ENCODE results near the gene F10. TPM values are rescaled to one million over a fixed set of nuclear protein-coding genes. Genes with fewer than 3 reads are reported as not detected.

F10 gene
- 0.11 to 0.13 TPM in 2 of 5 replicates, not detected in the others for total RNA-seq (2022; extraction: Qiagen RNA extraction)

DNA sequence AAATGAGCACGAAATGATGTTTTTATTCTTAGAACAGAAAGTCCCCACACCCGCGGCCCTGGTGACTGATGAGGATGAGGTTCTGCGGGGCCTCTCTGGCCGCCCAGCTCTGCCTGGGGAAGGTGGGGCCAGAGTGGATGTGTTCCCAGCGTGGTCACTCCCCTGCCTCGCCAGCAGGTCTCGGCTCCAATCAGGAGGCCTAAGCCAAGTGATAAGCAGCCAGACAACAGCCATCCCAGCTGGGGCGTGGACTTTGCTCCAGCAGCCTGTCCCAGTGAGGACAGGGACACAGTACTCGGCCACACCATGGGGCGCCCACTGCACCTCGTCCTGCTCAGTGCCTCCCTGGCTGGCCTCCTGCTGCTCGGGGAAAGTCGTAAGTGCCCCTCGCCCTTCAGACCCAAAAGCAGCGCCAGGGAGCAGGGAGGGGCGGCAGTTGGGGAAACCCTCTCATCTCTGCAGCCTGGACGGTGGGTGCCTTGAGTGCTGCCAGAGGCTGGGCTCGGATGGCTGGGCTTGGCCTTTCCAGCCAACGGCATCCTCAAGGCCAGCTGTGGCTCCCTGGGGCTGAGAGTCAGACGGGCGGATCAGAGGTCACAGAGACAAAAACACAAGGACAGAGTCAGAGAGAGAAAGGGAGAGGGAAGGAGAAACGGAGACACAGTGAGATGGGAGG lies at the start of gene F10:
TSS of gene F10 (plus strand) at position 250 of the 676 bp plus-strand sequence. CDS start at position 307, 57 bp downstream.

DNA sequence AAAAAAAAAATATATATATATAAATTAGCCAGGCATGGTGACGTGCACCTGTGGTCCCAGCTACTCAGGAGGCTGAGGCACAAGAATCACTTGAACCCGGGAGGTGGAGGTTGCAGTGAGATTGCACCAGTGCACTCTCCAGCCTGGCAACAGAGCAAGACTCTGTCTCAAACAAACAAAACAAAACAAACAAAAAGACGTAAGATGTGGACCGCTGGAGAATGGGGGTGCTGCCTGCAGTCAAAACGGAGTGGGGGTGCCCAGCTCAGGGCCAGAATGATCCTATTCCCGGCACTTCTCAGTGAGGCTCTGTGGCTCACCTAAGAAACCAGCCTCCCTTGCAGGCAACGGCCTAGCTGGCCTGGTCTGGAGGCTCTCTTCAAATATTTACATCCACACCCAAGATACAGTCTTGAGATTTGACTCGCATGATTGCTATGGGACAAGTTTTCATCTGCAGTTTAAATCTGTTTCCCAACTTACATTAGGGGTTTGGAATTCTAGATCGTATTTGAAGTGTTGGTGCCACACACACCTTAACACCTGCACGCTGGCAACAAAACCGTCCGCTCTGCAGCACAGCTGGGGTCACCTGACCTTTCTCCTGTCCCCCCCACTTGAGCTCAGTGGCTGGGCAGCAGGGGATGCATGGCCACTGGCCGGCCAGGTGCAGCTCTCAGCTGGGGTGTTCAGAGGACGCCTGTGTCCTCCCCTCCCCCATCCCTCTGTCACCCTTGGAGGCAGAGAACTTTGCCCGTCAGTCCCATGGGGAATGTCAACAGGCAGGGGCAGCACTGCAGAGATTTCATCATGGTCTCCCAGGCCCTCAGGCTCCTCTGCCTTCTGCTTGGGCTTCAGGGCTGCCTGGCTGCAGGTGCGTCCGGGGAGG lies 17.3 kb upstream of the F10 start, which contains the start of gene F7:
TSS of gene F7 (plus strand) at position 760 of the 889 bp plus-strand sequence. CDS start at position 811, 51 bp downstream.

DNA sequence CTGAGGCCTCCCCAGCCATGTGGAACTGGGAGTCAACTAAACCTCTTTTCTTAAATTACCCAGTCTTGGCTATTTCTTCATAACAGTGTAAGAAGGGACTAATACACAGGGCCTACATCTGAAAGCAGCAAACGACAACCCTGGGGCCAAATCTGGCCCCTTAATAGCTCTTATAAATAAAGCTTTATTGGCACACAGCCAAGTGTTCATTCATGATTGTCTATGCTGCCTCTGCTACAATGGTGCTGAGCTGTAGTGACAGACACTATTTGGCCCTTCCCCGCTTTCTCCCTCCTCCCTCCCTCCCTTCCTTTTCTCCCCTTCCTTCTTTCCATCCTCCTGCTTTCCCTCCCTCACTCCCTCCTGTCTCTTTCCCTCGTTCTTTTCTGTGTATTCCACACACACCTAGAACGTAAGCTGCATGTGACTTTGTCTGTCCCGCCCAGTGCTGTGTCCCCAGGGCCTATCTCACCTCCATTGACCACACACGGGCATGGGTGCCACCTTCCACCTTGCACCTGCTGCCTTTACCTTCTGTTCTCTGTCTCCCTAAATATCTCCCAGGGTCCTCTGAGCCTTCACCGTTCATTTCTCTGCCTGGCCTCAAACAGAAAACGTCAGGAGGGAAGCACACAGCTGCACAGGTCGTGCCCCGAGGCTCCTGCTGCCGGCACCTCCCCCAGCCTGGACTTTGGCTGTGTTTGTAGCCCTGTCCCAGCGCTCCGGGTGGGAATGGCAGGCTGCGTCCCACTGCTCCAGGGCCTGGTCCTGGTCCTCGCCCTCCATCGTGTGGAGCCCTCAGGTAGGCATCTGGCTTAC lies 35.5 kb downstream of the F10 start, which contains the start of gene PROZ:
TSS of gene PROZ (plus strand) at position 720 of the 819 bp plus-strand sequence. CDS start at position 733, 13 bp downstream.

Other genes with a start within 250 kb of the F10 start
- gene MCF2L, start 153.6 kb upstream of the F10 start, total RNA-seq (2022; extraction: Qiagen RNA extraction) = 0.27 to 0.63 TPM (median 0.41 TPM) in 5 replicates
- gene F7, start 17.0 kb upstream of the F10 start, total RNA-seq (2022; extraction: Qiagen RNA extraction) = 0.06 to 0.15 TPM (median 0.10 TPM) in 5 replicates
- not detected in 5 replicates for gene PROZ, start 35.8 kb downstream of the F10 start, total RNA-seq (2022; extraction: Qiagen RNA extraction)
- gene PCID2, start 85.9 kb downstream of the F10 start, total RNA-seq (2022; extraction: Qiagen RNA extraction) = 36.9 to 39.2 TPM (median 38.1 TPM) in 5 replicates
- gene CUL4A, start 86.8 kb downstream of the F10 start, total RNA-seq (2022; extraction: Qiagen RNA extraction) = 48.8 to 57.5 TPM (median 52.3 TPM) in 5 replicates
- 77.3 to 92.0 TPM (median 91.1 TPM) in 5 replicates for gene LAMP1, start 174.4 kb downstream of the F10 start, total RNA-seq (2022; extraction: Qiagen RNA extraction)
- gene GRTP1, start 241.3 kb downstream of the F10 start, total RNA-seq (2022; extraction: Qiagen RNA extraction) = 1.5 to 2.5 TPM (median 1.8 TPM) in 5 replicates